Transverse colon (tissue), 4 donors: ENCODE measurements around the gene TMEM171. TPM values are rescaled to one million over a fixed set of nuclear protein-coding genes. Genes with fewer than 3 reads are reported as not detected.

Source experiments
- DNase-seq: peaks from one replicate; pipeline ENCODE4 v3.0.0-alpha.2; 2019
- H3K27ac ChIP-seq, 4 donors: fragments of 200-600 bp; sonication (generic); 2 replicates each; pipeline ENCODE4 v1.5.1; 2016 to 2018; ENCODE audit warnings: inconsistent platforms in 4 of 4
- H3K27me3 ChIP-seq: fragments of 200-600 bp; sonication (generic); 2 replicates; pipeline ENCODE4 v1.5.1; 2017; ENCODE audit warnings: inconsistent platforms
- H3K36me3 ChIP-seq, 4 donors: fragments of 200-600 bp; sonication (generic); 2 replicates each; pipeline ENCODE4 v1.5.1; 2017 to 2019; ENCODE audit warnings: inconsistent platforms in 4 of 4
- H3K4me1 ChIP-seq, 4 donors: fragments of 200-600 bp; sonication (generic); 2 replicates each; pipeline ENCODE4 v1.5.1; 2017 to 2020; ENCODE audit warnings: inconsistent platforms in 4 of 4
- H3K4me3 ChIP-seq, 4 donors: fragments of 200-600 bp; sonication (generic); 1 replicate in 1 of 4; 2 replicates in 3 of 4; pipeline versions ENCODE4 v1.5.1 to v1.6.1; 2017 to 2019; ENCODE audit warnings: inconsistent platforms in 4 of 4
- H3K9me3 ChIP-seq, 2 donors: fragments of 200-600 bp; sonication (generic); 2 replicates each; pipeline ENCODE4 v1.5.1; 2017 to 2019; ENCODE audit warnings: inconsistent platforms in 2 of 2
- EP300 ChIP-seq: sonication (generic); formaldehyde crosslinking; IDR thresholded peaks from one replicate; pipeline ENCODE4 v1.6.1; 2017; ENCODE audit warnings: antibody characterized with exemption, low read depth
- POLR2A ChIP-seq: fragments of 450-650 bp; IDR thresholded peaks from one replicate; pipeline ENCODE4 v1.6.1; 2016; ENCODE audit warnings: antibody characterized with exemption, mild to moderate bottlenecking, moderate library complexity
- POLR2AphosphoS5 ChIP-seq, 3 donors: sonication (generic); formaldehyde crosslinking; IDR thresholded peaks; one replicate each; pipeline ENCODE4 v1.6.1; 2016; ENCODE audit warnings: antibody characterized with exemption in 3 of 3
- WGBS, 2 donors: methylation state at CpG; one replicate each; pipeline ENCODE4 v1.1.5; 2018; ENCODE audit warnings: low coverage in 1 of 2; 5-methylcytosine and 5-hydroxymethylcytosine counted together
- in situ Hi-C, 4 donors: fragments of 200-750 bp; cut with MboI; loops; one replicate each; pipeline versions ENCODE4 v1.15.0 to v1.15.1; 2017; ENCODE audit warnings: low sequenced_read_pairs in 3 of 4, low pct_ligation_motif_present in 1 of 4, low pct_unique_long_range_greater_than_20kb in 1 of 4
- intact Hi-C: fragments of 100-400 bp; cut with DNase I; formaldehyde crosslinking; loops from one replicate; pipeline ENCODE4 v1.15.1; 2023; ENCODE audit warnings: low total_unique reads
- total RNA-seq, 4 donors: library from RNA; depleted of rRNA; stranded (reverse); fragments of >200 nt; gene quantifications; one replicate each; pipeline ENCODE4 v1.1.0, GENCODE V29; 2016
- TF ChIP-seq, protein P1 (sequence below), 5 experiments: fragments of 200-600 bp in 3 of 5; fragments of 450-650 bp in 2 of 5; sonication (generic) in 3 of 5; IDR thresholded peaks; 1 replicate in 2 of 5; 2 replicates in 3 of 5; pipeline ENCODE4 v1.5.1; 2016 to 2017; ENCODE audit warnings: antibody characterized with exemption in 5 of 5, inconsistent platforms in 3 of 5, mild to moderate bottlenecking in 2 of 5, moderate library complexity in 1 of 5

Gene TMEM171
- total RNA-seq, 4 donors from 2014 or later, result 32.8 to 179 (median 114) TPM

DNA sequence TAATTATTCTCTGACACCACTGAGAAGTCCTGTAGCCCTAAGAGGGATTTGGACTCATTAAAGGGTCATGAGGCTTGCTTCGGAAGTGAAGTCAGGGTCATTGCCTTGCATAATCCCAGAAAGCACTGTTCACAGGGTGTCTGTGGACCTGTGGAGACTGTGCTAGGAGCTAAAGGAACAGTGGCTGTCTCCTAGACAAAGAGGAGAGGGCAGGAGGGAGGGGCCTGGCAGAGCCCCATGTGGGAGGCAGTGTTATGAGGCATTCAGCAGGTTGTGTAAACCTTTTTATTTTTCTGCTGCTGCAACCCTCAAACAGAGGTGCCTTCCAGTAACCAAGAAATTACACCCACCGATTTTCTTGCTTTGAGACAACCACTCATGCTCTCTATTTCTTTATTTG is 55.9 kb downstream of the TMEM171 start:
- peaks cover 3% of the 10 kb centered on the region for H3K27me3 ChIP-seq
- intact Hi-C loops, result no loop called here
- peaks cover 0 to under 1% (median 0%) of the 10 kb centered on the region in 4 donors for H3K4me1 ChIP-seq
- in situ Hi-C loops, result no loop called here
- H3K9me3 ChIP-seq, result no peaks in the 10 kb centered on the region
- DNase-seq, result no peak
- H3K4me3 ChIP-seq, result no peak overlapping the region
- no peak for TF ChIP-seq POLR2A
- TF ChIP-seq POLR2AphosphoS5 (IDR thresholded peaks at IDR 0.05), result no peak
- no peaks in the 10 kb centered on the region for H3K36me3 ChIP-seq
- no peak overlapping the region for H3K27ac ChIP-seq
- 64 to 85% methylated on average over 1 to 2 of the region's 2 CpGs for WGBS, 2 donors

DNA sequence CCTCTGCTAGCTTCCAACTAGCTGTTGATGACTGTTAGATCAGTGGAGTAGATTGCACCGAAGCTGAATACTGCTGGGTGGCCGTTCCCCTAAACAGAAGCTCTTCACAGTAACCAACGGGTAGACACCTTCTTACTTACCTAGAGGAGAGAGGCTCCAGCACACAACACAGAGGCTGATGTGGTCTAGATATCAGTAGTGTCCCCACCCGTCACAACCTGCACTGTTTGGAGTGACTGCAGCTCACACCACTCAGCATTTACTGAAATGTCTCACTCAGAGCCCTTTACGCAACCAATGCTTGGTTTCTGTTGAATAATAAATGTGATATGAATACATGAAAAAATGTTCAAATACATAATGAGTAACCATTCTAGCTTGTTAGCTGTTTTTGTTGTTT is 57.9 kb downstream of the TMEM171 start:
- intact Hi-C loops, result no loop called here
- in situ Hi-C loops, result no loop called here
- no peak for DNase-seq
- Histone ChIP-seq H3K27me3 (no peaks in the 10 kb centered on the region), H3K4me1 (peaks cover 0 to 16% (median 8%) of the 10 kb centered on the region in 4 donors), H3K9me3 (no peaks in the 10 kb centered on the region), H3K36me3 (no peaks in the 10 kb centered on the region), H3K4me3 (no peak overlapping the region), H3K27ac (no peak overlapping the region)
- WGBS, 2 donors, result 86 to 100% methylated on average over 1 to 5 of the region's 5 CpGs
- TF ChIP-seq, protein P1, sequence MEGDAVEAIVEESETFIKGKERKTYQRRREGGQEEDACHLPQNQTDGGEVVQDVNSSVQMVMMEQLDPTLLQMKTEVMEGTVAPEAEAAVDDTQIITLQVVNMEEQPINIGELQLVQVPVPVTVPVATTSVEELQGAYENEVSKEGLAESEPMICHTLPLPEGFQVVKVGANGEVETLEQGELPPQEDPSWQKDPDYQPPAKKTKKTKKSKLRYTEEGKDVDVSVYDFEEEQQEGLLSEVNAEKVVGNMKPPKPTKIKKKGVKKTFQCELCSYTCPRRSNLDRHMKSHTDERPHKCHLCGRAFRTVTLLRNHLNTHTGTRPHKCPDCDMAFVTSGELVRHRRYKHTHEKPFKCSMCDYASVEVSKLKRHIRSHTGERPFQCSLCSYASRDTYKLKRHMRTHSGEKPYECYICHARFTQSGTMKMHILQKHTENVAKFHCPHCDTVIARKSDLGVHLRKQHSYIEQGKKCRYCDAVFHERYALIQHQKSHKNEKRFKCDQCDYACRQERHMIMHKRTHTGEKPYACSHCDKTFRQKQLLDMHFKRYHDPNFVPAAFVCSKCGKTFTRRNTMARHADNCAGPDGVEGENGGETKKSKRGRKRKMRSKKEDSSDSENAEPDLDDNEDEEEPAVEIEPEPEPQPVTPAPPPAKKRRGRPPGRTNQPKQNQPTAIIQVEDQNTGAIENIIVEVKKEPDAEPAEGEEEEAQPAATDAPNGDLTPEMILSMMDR (IDR thresholded peaks at IDR 0.05), result no peak
- TF ChIP-seq POLR2AphosphoS5 (IDR thresholded peaks at IDR 0.05) (no peak), POLR2A (no peak), EP300 (no peak)

DNA sequence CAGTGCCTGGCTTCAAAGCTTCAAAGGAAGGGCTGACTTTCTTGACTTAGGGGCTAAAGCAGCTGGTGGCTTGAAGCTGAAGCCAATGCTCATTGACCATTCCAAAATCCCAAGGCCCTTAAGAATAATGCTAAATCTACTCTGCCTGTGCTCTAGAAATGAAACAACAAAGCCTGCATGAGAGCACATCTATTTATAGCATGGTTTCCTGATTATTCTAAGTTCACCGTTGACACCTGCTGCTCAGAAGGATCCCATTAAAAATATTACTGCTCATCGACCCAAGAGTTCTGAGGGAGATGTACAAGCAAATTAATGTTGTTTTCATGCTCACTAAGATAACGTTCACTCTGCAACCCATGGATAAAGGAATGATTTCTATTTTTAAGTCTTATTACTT is 59.4 kb downstream of the TMEM171 start:
- no peak for DNase-seq
- in situ Hi-C loops (no loop called here), intact Hi-C loops (no loop called here)
- H3K9me3 ChIP-seq, result peaks cover 0 to 4% of the 10 kb centered on the region in 2 donors
- no peaks in the 10 kb centered on the region for H3K36me3 ChIP-seq
- no peak overlapping the region for H3K27ac ChIP-seq
- no peak for TF ChIP-seq POLR2A
- no peak for TF ChIP-seq POLR2AphosphoS5 (IDR thresholded peaks at IDR 0.05)
- TF ChIP-seq, protein P1 (IDR thresholded peaks at IDR 0.05), result no peak
- no peak for TF ChIP-seq EP300
- peaks cover 0 to 21% (median 12%) of the 10 kb centered on the region in 4 donors for H3K4me1 ChIP-seq
- H3K27me3 ChIP-seq, result no peaks in the 10 kb centered on the region
- H3K4me3 ChIP-seq, result no peak overlapping the region
- WGBS, 2 donors, result 56 to 66% methylated on average over 3 of the region's 3 CpGs

DNA sequence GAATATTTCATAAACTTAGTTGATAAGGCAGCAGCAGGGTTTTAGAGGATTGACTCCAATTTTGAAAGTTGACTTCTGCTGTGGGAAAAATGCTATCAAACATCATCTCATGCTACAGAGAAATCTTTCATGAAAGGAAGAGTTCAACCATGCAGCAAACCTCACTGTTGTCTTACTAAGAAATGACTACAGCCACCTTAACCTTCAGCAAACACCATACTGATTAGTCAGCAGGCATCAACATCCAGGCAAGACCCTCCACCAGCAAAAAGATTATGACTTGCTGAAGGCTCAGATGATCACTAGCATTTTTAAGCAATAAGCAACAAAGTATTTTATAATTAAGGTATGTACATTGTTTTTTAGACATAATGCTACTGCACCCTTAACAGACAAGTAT is 60.2 kb downstream of the TMEM171 start:
- no peaks in the 10 kb centered on the region for H3K27me3 ChIP-seq
- no peak for DNase-seq
- TF ChIP-seq POLR2AphosphoS5 (IDR thresholded peaks at IDR 0.05) (no peak), POLR2A (no peak), EP300 (no peak)
- TF ChIP-seq, protein P1 (IDR thresholded peaks at IDR 0.05), result no peak
- H3K4me3 ChIP-seq, result no peak overlapping the region
- intact Hi-C loops (no loop called here), in situ Hi-C loops (no loop called here)
- no peak overlapping the region for H3K27ac ChIP-seq
- peaks cover 0 to 4% of the 10 kb centered on the region in 2 donors for H3K9me3 ChIP-seq
- peaks cover 0 to 21% (median 12%) of the 10 kb centered on the region in 4 donors for H3K4me1 ChIP-seq
- no peaks in the 10 kb centered on the region for H3K36me3 ChIP-seq

Other genes starting within 250 kb of the TMEM171 start
- 10 to 100 TPM; 25.8 to 45.4 (median 29.2) TPM for gene FCHO2, start 164.5 kb upstream of the TMEM171 start, total RNA-seq
- under 1 TPM in 1 of 4 donors, not detected in 3; 0.64 TPM for gene TMEM174, start 52.6 kb downstream of the TMEM171 start, total RNA-seq